WTC11 (cell line): ENCODE measurements around the gene CXCL12. TPM values are rescaled to one million over a fixed set of nuclear protein-coding genes. Genes with fewer than 3 reads are reported as not detected.

Experiments
- ATAC-seq: fragments of 200-7000 bp; cut with Tn5 transposase; 2 replicates; pipeline ENCODE4 v1.10.0; 2021; ENCODE audit warnings: mild to moderate bottlenecking, moderate library complexity
- CTCF ChIA-PET: fragments of 300-600 bp; sonication (Branson Sonifier 250); formaldehyde crosslinking; loops from one replicate; lab custom pipeline; 2021; ENCODE audit warnings: antibody characterized with exemption; lab: Charles Lee
- POLR2A ChIA-PET: fragments of 350-600 bp; sonication (Branson Sonifier 250); formaldehyde crosslinking; loops from one replicate; lab custom pipeline; 2021; ENCODE audit warnings: antibody characterized with exemption; lab: Charles Lee
- DNase-seq: peaks from one replicate; pipeline ENCODE4 v3.0.0; 2021; ENCODE audit warnings: low spot score
- H3K27ac Mint-ChIP-seq: 2 replicates; pipeline ENCODE4 v1.8.0; 2021; ENCODE audit warnings: mixed read lengths
- H3K27me3 Mint-ChIP-seq: 2 replicates; pipeline ENCODE4 v1.8.0; 2021; ENCODE audit warnings: low read depth, mild to moderate bottlenecking, moderate library complexity, mixed read lengths
- H3K36me3 Mint-ChIP-seq: 2 replicates; pipeline ENCODE4 v1.8.0; 2021; ENCODE audit warnings: mixed read lengths
- H3K4me1 Mint-ChIP-seq: 2 replicates; pipeline ENCODE4 v1.8.0; 2022; ENCODE audit warnings: mixed read lengths
- H3K4me3 Mint-ChIP-seq: 2 replicates; pipeline ENCODE4 v1.8.0; 2021; ENCODE audit warnings: mild to moderate bottlenecking, moderate library complexity, mixed read lengths
- H3K9me3 Mint-ChIP-seq: 2 replicates; pipeline ENCODE4 v1.8.0; 2021; ENCODE audit warnings: mixed read lengths
- AFF4 ChIP-seq: sonication (generic); formaldehyde crosslinking; IDR thresholded peaks from 2 replicates; pipeline ENCODE4 v1.8.1; 2023; ENCODE audit warnings: mild to moderate bottlenecking, missing genetic modification reagents, borderline replicate concordance
- ARID4B ChIP-seq: sonication (generic); formaldehyde crosslinking; IDR thresholded peaks from 2 replicates; pipeline ENCODE4 v1.8.0; 2023; ENCODE audit warnings: missing genetic modification reagents, mild to moderate bottlenecking, borderline replicate concordance
- ATF3 ChIP-seq: sonication (generic); formaldehyde crosslinking; conservative IDR thresholded peaks from 2 replicates; pipeline ENCODE4 v1.8.1; 2022; ENCODE audit warnings: mild to moderate bottlenecking, missing genetic modification reagents
- CREB1 ChIP-seq: sonication (generic); formaldehyde crosslinking; IDR thresholded peaks from 2 replicates; pipeline ENCODE4 v1.8.0; 2023; ENCODE audit warnings: mild to moderate bottlenecking, missing genetic modification reagents
- E2F4 ChIP-seq: sonication (generic); formaldehyde crosslinking; IDR thresholded peaks from 2 replicates; pipeline ENCODE4 v1.8.1; 2022; ENCODE audit warnings: low read depth, mild to moderate bottlenecking, moderate library complexity, missing genetic modification reagents, borderline replicate concordance
- ESRRA ChIP-seq: sonication (generic); formaldehyde crosslinking; IDR thresholded peaks from 2 replicates; pipeline ENCODE4 v1.8.1; 2022; ENCODE audit warnings: mild to moderate bottlenecking, missing genetic modification reagents, borderline replicate concordance
- MAX ChIP-seq: sonication (generic); formaldehyde crosslinking; IDR thresholded peaks from 2 replicates; pipeline ENCODE4 v1.8.0; 2022; ENCODE audit warnings: mild to moderate bottlenecking, missing genetic modification reagents
- MXD4 ChIP-seq: fragments of 250-450 bp; sonication (Bioruptor Pico); IDR thresholded peaks from 2 replicates; pipeline ENCODE4 v1.8.0; 2021; ENCODE audit warnings: mild to moderate bottlenecking, moderate library complexity, borderline replicate concordance
- SMAD3 ChIP-seq: sonication (generic); formaldehyde crosslinking; IDR thresholded peaks from 2 replicates; pipeline ENCODE4 v1.8.0; 2022; ENCODE audit warnings: missing genetic modification reagents, mild to moderate bottlenecking, borderline replicate concordance
- SOX15 ChIP-seq: fragments of 250-450 bp; sonication (Bioruptor Pico); IDR thresholded peaks from 2 replicates; pipeline ENCODE4 v1.9.0; 2021; ENCODE audit warnings: mild to moderate bottlenecking
- SP1 ChIP-seq: sonication (generic); formaldehyde crosslinking; conservative IDR thresholded peaks from 2 replicates; pipeline ENCODE4 v1.8.1; 2022; ENCODE audit warnings: missing genetic modification reagents
- STAT6 ChIP-seq: sonication (generic); formaldehyde crosslinking; conservative IDR thresholded peaks from 2 replicates; pipeline ENCODE4 v1.8.1; 2023; ENCODE audit warnings: mild to moderate bottlenecking, low read depth, missing genetic modification reagents, moderate library complexity
- TCF7 ChIP-seq: sonication (generic); formaldehyde crosslinking; IDR thresholded peaks from 2 replicates; pipeline ENCODE4 v1.8.0; 2022; ENCODE audit warnings: mild to moderate bottlenecking, low read depth, missing genetic modification reagents, moderate library complexity
- USF2 ChIP-seq: sonication (generic); formaldehyde crosslinking; IDR thresholded peaks from 2 replicates; pipeline ENCODE4 v1.8.1; 2023; ENCODE audit warnings: mild to moderate bottlenecking, missing genetic modification reagents, moderate library complexity
- ZBTB43 ChIP-seq: sonication (generic); formaldehyde crosslinking; IDR thresholded peaks from 2 replicates; pipeline ENCODE4 v1.8.1; 2023; ENCODE audit warnings: mild to moderate bottlenecking, missing genetic modification reagents
- ZNF121 ChIP-seq: sonication (generic); formaldehyde crosslinking; IDR thresholded peaks from 2 replicates; pipeline ENCODE4 v1.8.0; 2023; ENCODE audit warnings: missing genetic modification reagents
- ZNF219 ChIP-seq: sonication (generic); formaldehyde crosslinking; IDR thresholded peaks from 2 replicates; pipeline ENCODE4 v1.8.0; 2023; ENCODE audit warnings: missing genetic modification reagents, mild to moderate bottlenecking, borderline replicate concordance
- ZNF232 ChIP-seq: sonication (generic); formaldehyde crosslinking; IDR thresholded peaks from 2 replicates; pipeline ENCODE4 v1.8.0; 2022; ENCODE audit warnings: mild to moderate bottlenecking, missing genetic modification reagents
- ZNF416 ChIP-seq: fragments of 250-450 bp; sonication (Bioruptor Pico); IDR thresholded peaks from 2 replicates; pipeline ENCODE4 v1.9.0; 2021; ENCODE audit warnings: mild to moderate bottlenecking, inconsistent platforms
- ZNF423 ChIP-seq: fragments of 250-450 bp; sonication (Bioruptor Pico); IDR thresholded peaks from 2 replicates; pipeline ENCODE4 v2.1.2; 2022; ENCODE audit warnings: mild to moderate bottlenecking, moderate library complexity
- total RNA-seq: library from RNA; stranded (reverse); gene quantifications from 3 replicates; pipeline ENCODE4 v1.2.3, GENCODE V29; 2021

Gene CXCL12
- total RNA-seq, 1 experiment from 2014 or later = 52.4 TPM

- TF ChIP-seq STAT6 (CRISPR knock-in tag) = no peak
- TF ChIP-seq AFF4 (CRISPR knock-in tag) = no peak
- TF ChIP-seq CREB1 (CRISPR knock-in tag) = no peak
- no peak for TF ChIP-seq ZNF219 (CRISPR knock-in tag)
- TF ChIP-seq ZNF232 (CRISPR knock-in tag) = no peak
- TF ChIP-seq ZNF416 (CRISPR knock-in tag) = no peak
- no peak for TF ChIP-seq E2F4 (CRISPR knock-in tag)
- TF ChIP-seq ARID4B = no peak
- TF ChIP-seq MXD4 (CRISPR knock-in tag) = no peak
- TF ChIP-seq MAX = no peak
- TF ChIP-seq SOX15 = no peak
- TF ChIP-seq SP1 = no peak
- TF ChIP-seq ZBTB43 (CRISPR knock-in tag) = no peak
These were observed 44.3 kb downstream of the CXCL12 start (continued) for GRCh38 chr10:44340557-44340956.

- Mint-ChIP-seq H3K27ac (no peak overlapping the region), H3K36me3 (no peaks in the 10 kb centered on the region; the same call in 1 of the 2 replicates), H3K4me3 (no peak overlapping the region), H3K4me1 (peaks cover 42% of the 10 kb centered on the region), H3K9me3 (no peaks in the 10 kb centered on the region)
- no peak for DNase-seq
- CTCF ChIA-PET = interaction anchor here (0.8 to 2.4 kb wide), 3 partner anchors 43 to 519 kb away, joined by 3 to 9 read pairs (median 4); no protein-coding TSS in a partner anchor
- TF ChIP-seq SMAD3 (CRISPR knock-in tag) (no peak), ZNF423 (CRISPR knock-in tag) (no peak), ZNF232 (CRISPR knock-in tag) (no peak), SP1 (no peak), CREB1 (CRISPR knock-in tag) (no peak), TCF7 (CRISPR knock-in tag) (no peak), ZNF416 (CRISPR knock-in tag) (no peak), ZNF121 (CRISPR knock-in tag) (no peak), ATF3 (no peak), ESRRA (CRISPR knock-in tag) (no peak), USF2 (CRISPR knock-in tag) (no peak)
- TF ChIP-seq, all 79 proteins: peak for 0
- POLR2A ChIA-PET = no interaction called here
- ATAC-seq = peak; percentile 60
- no peaks in the 10 kb centered on the region for H3K27me3 Mint-ChIP-seq
These were observed 45.7 kb downstream of the CXCL12 start for GRCh38 chr10:44339218-44339617.
